Measurements from ENCODE around the gene MDM2.
"Not testable (repeated sequence)": the region's sequence is repeated elsewhere in the genome, so short reads cannot be mapped to it uniquely, and the experiment has no call there.

The MDM2 gene

DNA sequence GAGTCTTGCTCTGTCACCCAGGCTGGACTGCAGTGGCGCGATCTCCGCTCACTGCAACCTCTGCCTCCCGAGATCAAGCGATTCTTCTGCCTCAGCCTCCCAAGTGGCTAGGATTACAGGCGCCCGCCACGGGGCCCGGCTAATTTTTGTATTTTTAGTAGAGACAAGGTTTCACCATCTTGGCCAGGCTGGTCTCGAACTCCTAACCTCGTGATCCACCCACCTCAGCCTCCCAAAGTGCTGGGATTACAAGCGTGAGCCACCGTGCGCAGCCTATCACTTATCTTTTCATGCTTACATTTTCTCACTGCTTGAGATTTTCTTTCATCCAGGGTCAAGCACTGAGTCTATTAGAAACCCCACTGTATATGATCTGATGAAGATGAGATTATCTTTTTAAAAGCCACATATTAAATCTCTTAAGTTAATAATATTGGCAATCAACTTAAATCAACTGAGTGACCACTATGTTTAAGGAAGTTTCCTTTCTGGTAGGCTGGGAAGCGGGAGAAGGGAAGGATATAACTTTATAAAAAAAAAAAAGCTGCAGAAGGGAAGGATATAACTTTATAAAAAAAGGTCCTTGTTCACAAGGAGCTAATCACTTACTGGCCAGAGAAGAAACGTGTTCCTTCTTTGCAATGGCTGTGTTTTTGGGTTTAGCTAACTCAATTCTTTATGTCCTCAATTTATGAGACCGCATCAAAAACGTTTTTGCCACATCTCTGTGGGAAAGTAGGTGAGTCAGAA lies 1.3 kb upstream of the MDM2 start:
- ATAC-seq: no peak
- TF ChIP-seq, protein P1, sequence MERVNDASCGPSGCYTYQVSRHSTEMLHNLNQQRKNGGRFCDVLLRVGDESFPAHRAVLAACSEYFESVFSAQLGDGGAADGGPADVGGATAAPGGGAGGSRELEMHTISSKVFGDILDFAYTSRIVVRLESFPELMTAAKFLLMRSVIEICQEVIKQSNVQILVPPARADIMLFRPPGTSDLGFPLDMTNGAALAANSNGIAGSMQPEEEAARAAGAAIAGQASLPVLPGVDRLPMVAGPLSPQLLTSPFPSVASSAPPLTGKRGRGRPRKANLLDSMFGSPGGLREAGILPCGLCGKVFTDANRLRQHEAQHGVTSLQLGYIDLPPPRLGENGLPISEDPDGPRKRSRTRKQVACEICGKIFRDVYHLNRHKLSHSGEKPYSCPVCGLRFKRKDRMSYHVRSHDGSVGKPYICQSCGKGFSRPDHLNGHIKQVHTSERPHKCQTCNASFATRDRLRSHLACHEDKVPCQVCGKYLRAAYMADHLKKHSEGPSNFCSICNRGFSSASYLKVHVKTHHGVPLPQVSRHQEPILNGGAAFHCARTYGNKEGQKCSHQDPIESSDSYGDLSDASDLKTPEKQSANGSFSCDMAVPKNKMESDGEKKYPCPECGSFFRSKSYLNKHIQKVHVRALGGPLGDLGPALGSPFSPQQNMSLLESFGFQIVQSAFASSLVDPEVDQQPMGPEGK (CRISPR knock-in tag; IDR thresholded peaks at IDR 0.05; ENCODE audit: borderline replicate concordance): no peak
- TF ChIP-seq ARNTL (CRISPR knock-in tag; IDR thresholded peaks at IDR 0.05; ENCODE audit: borderline replicate concordance, low read depth) (no peak), PPARA (CRISPR knock-in tag; IDR thresholded peaks at IDR 0.05; ENCODE audit: borderline replicate concordance) (no peak), SNAI2 (CRISPR knock-in tag; IDR thresholded peaks at IDR 0.05) (no peak), OSR1 (CRISPR knock-in tag; IDR thresholded peaks at IDR 0.05) (no peak), RARB (CRISPR knock-in tag; IDR thresholded peaks at IDR 0.05) (no peak), ISL1 (CRISPR knock-in tag; IDR thresholded peaks at IDR 0.05) (no peak), TSHZ2 (CRISPR knock-in tag; IDR thresholded peaks at IDR 0.05) (no peak), BACH2 (CRISPR knock-in tag; IDR thresholded peaks at IDR 0.05; ENCODE audit: borderline replicate concordance) (no peak), ZFP30 (CRISPR knock-in tag; IDR thresholded peaks at IDR 0.05) (no peak), ZFP3 (CRISPR knock-in tag; IDR thresholded peaks at IDR 0.05) (no peak), TCF4 (CRISPR knock-in tag; IDR thresholded peaks at IDR 0.05; ENCODE audit: borderline replicate concordance) (no peak), GLIS3 (CRISPR knock-in tag; IDR thresholded peaks at IDR 0.05) (no peak), TOX (CRISPR knock-in tag; IDR thresholded peaks at IDR 0.05; ENCODE audit: borderline replicate concordance) (no peak), ZC3H10 (CRISPR knock-in tag; IDR thresholded peaks at IDR 0.05) (no peak), ZNF70 (CRISPR knock-in tag; IDR thresholded peaks at IDR 0.05) (no peak)
- TF ChIP-seq, protein P2, sequence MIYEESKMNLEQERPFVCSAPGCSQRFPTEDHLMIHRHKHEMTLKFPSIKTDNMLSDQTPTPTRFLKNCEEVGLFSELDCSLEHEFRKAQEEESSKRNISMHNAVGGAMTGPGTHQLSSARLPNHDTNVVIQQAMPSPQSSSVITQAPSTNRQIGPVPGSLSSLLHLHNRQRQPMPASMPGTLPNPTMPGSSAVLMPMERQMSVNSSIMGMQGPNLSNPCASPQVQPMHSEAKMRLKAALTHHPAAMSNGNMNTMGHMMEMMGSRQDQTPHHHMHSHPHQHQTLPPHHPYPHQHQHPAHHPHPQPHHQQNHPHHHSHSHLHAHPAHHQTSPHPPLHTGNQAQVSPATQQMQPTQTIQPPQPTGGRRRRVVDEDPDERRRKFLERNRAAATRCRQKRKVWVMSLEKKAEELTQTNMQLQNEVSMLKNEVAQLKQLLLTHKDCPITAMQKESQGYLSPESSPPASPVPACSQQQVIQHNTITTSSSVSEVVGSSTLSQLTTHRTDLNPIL (CRISPR knock-in tag; IDR thresholded peaks at IDR 0.05; ENCODE audit: low read depth): no peak
- TF ChIP-seq, protein P3, sequence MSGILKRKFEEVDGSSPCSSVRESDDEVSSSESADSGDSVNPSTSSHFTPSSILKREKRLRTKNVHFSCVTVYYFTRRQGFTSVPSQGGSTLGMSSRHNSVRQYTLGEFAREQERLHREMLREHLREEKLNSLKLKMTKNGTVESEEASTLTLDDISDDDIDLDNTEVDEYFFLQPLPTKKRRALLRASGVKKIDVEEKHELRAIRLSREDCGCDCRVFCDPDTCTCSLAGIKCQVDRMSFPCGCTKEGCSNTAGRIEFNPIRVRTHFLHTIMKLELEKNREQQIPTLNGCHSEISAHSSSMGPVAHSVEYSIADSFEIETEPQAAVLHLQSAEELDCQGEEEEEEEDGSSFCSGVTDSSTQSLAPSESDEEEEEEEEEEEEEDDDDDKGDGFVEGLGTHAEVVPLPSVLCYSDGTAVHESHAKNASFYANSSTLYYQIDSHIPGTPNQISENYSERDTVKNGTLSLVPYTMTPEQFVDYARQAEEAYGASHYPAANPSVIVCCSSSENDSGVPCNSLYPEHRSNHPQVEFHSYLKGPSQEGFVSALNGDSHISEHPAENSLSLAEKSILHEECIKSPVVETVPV (CRISPR knock-in tag; IDR thresholded peaks at IDR 0.05): no peak

- not testable (repeated sequence) for ATAC-seq
These were observed 752 bp upstream of the MDM2 start for GRCh38 chr12:68807274-68807575.

GRCh38 chr12:68808388-68809189 lies 612 bp downstream of the MDM2 start:
- peak; percentile 86 for ATAC-seq
- TF ChIP-seq CSDC2 (CRISPR knock-in tag; IDR thresholded peaks at IDR 0.05) (0 out of 2 replicates have a peak, but pooled peaks have one; percentile 3), TSHZ2 (CRISPR knock-in tag; IDR thresholded peaks at IDR 0.05) (0 out of 2 replicates have a peak, but pooled peaks have one; percentile 0), ESRRG (CRISPR knock-in tag; IDR thresholded peaks at IDR 0.05) (no peak), PPARA (CRISPR knock-in tag; IDR thresholded peaks at IDR 0.05; ENCODE audit: borderline replicate concordance) (no peak), ZFP3 (CRISPR knock-in tag; IDR thresholded peaks at IDR 0.05) (no peak)
